SU-DHL-6 (cell line): Measurements from ENCODE around the gene F2.

ENCODE experiments used
- EZH2phosphoT487 ChIP-seq: fragments of 200-600 bp; sonication (generic), shearing (Covaris generic); conservative IDR thresholded peaks from 2 replicates; pipeline ENCODE4 v1.6.1; 2018; ENCODE audit warnings: mild to moderate bottlenecking, antibody characterized with exemption, low read length, moderate library complexity, mixed read lengths
- TF ChIP-seq, protein P1 (sequence below): fragments of 200-600 bp; sonication (generic); IDR thresholded peaks from one replicate; pipeline ENCODE4 v1.5.1; 2017; ENCODE audit warnings: antibody characterized with exemption, mild to moderate bottlenecking, low read length, moderate library complexity; ENCODE audit not compliant: insufficient read depth, poor library complexity, severe bottlenecking

DNA sequence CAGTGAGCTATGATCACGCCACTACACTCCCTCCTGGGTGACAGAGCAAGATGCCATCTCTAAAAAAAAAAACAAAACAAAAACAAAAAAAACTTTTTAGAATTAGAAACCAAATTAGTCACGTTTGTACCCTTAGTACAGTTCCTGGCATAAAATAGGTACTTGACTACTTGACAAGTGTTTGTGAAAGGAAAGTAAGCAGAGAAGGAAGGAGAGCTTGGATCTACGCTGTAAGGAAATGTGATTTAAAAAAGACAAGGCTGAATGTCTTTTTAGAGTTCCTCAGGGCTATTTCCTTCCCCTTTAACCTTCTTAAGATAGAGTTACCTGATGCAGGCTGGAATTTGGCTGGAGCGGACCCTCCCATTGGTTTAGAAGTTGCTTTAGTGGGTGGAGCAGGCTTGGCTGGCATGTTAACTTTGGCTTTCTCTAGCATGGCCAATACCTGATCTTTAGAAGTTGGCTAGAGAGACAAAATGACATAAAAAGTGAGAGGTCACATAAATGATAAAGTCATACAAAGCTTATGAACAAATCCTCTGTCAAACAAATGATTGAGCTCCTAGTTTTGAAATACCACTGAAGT lies 50.7 kb downstream of the F2 start:
- TF ChIP-seq, protein P1, sequence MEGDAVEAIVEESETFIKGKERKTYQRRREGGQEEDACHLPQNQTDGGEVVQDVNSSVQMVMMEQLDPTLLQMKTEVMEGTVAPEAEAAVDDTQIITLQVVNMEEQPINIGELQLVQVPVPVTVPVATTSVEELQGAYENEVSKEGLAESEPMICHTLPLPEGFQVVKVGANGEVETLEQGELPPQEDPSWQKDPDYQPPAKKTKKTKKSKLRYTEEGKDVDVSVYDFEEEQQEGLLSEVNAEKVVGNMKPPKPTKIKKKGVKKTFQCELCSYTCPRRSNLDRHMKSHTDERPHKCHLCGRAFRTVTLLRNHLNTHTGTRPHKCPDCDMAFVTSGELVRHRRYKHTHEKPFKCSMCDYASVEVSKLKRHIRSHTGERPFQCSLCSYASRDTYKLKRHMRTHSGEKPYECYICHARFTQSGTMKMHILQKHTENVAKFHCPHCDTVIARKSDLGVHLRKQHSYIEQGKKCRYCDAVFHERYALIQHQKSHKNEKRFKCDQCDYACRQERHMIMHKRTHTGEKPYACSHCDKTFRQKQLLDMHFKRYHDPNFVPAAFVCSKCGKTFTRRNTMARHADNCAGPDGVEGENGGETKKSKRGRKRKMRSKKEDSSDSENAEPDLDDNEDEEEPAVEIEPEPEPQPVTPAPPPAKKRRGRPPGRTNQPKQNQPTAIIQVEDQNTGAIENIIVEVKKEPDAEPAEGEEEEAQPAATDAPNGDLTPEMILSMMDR = no peak
- no peak for TF ChIP-seq EZH2phosphoT487
